H9 (cell line): ENCODE data around the gene FRMD4B. TPM values are rescaled to one million over a fixed set of nuclear protein-coding genes. Genes with fewer than 3 reads are reported as not detected.

ENCODE experiments used
- DNase-seq: peaks from one replicate; pipeline ENCODE4 v3.0.0-alpha.2; 2017
- H2AFZ ChIP-seq: one replicate; pipeline ENCODE4 v1.6.1; 2013; ENCODE audit warnings: mild to moderate bottlenecking, low read length, control low read depth, moderate library complexity
- H2AK5ac ChIP-seq: 2 replicates; pipeline ENCODE4 v1.6.1; 2013; ENCODE audit warnings: low read length, control low read depth, mixed read lengths; ENCODE audit not compliant: insufficient read length
- H2BK120ac ChIP-seq: one replicate; pipeline ENCODE4 v1.6.1; 2013; ENCODE audit warnings: low read depth, mild to moderate bottlenecking, low read length, control low read depth, inconsistent platforms; ENCODE audit not compliant: poor library complexity, severe bottlenecking
- H2BK12ac ChIP-seq: 2 replicates; pipeline ENCODE4 v1.6.1; 2013; ENCODE audit warnings: low read length, control low read depth, mixed read lengths, low read depth; ENCODE audit not compliant: insufficient read length
- H2BK15ac ChIP-seq: 2 replicates; pipeline ENCODE4 v1.6.1; 2013; ENCODE audit warnings: low read depth, low read length, control low read depth
- H2BK20ac ChIP-seq: one replicate; pipeline ENCODE4 v1.6.1; 2013; ENCODE audit warnings: low read depth, mild to moderate bottlenecking, low read length, control low read depth, inconsistent platforms; ENCODE audit not compliant: poor library complexity, severe bottlenecking
- H2BK5ac ChIP-seq: 2 replicates; pipeline ENCODE4 v1.6.1; 2013; ENCODE audit warnings: low read length, control low read depth, mixed read lengths; ENCODE audit not compliant: insufficient read length
- H3K14ac ChIP-seq: 2 replicates; pipeline ENCODE4 v1.6.1; 2013; ENCODE audit warnings: low read length, control low read depth; ENCODE audit not compliant: insufficient read depth
- H3K18ac ChIP-seq: 2 replicates; pipeline ENCODE4 v1.6.1; 2013; ENCODE audit warnings: low read depth, mild to moderate bottlenecking, mixed read lengths, low read length, control low read depth; ENCODE audit not compliant: insufficient read length
- H3K23ac ChIP-seq: 2 replicates; pipeline ENCODE4 v1.6.1; 2013; ENCODE audit warnings: low read length, control low read depth, mixed read lengths, low read depth; ENCODE audit not compliant: insufficient read length
- H3K23me2 ChIP-seq: 2 replicates; pipeline ENCODE4 v1.6.1; 2013; ENCODE audit warnings: low read depth, mild to moderate bottlenecking, mixed read lengths, low read length, control low read depth; ENCODE audit not compliant: insufficient read length, poor library complexity, severe bottlenecking
- H3K27ac ChIP-seq: 2 replicates; pipeline ENCODE4 v1.5.1; 2013; ENCODE audit warnings: low read length, control low read depth, mixed read lengths, low read depth; ENCODE audit not compliant: insufficient read length
- H3K27me3 ChIP-seq: 2 replicates; pipeline ENCODE4 v1.6.1; 2013; ENCODE audit warnings: low read length, control low read depth, inconsistent platforms; ENCODE audit not compliant: insufficient read depth
- H3K4ac ChIP-seq: 2 replicates; pipeline ENCODE4 v1.6.1; 2013; ENCODE audit warnings: low read depth, mild to moderate bottlenecking, control low read depth, inconsistent platforms, low read length, moderate library complexity
- H3K4me1 ChIP-seq: 2 replicates; pipeline ENCODE4 v1.6.1; 2013; ENCODE audit warnings: low read length, control low read depth, inconsistent platforms; ENCODE audit not compliant: insufficient read depth
- H3K4me2 ChIP-seq: 2 replicates; pipeline ENCODE4 v1.6.1; 2013; ENCODE audit warnings: low read length, control low read depth, mixed read lengths; ENCODE audit not compliant: insufficient read length, insufficient read depth
- H3K56ac ChIP-seq: 2 replicates; pipeline ENCODE4 v1.6.1; 2013; ENCODE audit warnings: low read depth, mild to moderate bottlenecking, mixed read lengths, low read length, control low read depth; ENCODE audit not compliant: insufficient read length
- H3K79me1 ChIP-seq: 2 replicates; pipeline ENCODE4 v1.6.1; 2013; ENCODE audit warnings: low read depth, mild to moderate bottlenecking, moderate library complexity, low read length, control low read depth, inconsistent platforms; ENCODE audit not compliant: insufficient read depth, poor library complexity, severe bottlenecking
- H3K79me2 ChIP-seq: 2 replicates; pipeline ENCODE4 v1.6.1; 2013; ENCODE audit warnings: low read length, control low read depth, inconsistent platforms; ENCODE audit not compliant: insufficient read depth
- H3K9ac ChIP-seq: 2 replicates; pipeline ENCODE4 v1.6.1; 2013; ENCODE audit warnings: low read length, control low read depth, mixed read lengths; ENCODE audit not compliant: insufficient read length; ENCODE audit errors: extremely low read depth
- H3K9me3 ChIP-seq: one replicate; pipeline ENCODE4 v1.6.1; 2013; ENCODE audit warnings: low read depth, low read length, inconsistent platforms; ENCODE audit not compliant: control insufficient read depth
- H3T11ph ChIP-seq: one replicate; pipeline ENCODE4 v1.6.1; 2013; ENCODE audit warnings: mild to moderate bottlenecking, low read length, control low read depth, inconsistent platforms
- H4K20me1 ChIP-seq: one replicate; pipeline ENCODE4 v1.6.1; 2013; ENCODE audit not compliant: control insufficient read depth, insufficient read length, insufficient read depth
- H4K5ac ChIP-seq: 2 replicates; pipeline ENCODE4 v1.6.1; 2013; ENCODE audit warnings: low read depth, mild to moderate bottlenecking, mixed read lengths, low read length, control low read depth; ENCODE audit not compliant: insufficient read length
- H4K8ac ChIP-seq: replicated peaks from 2 replicates; pipeline ENCODE4 v1.6.1; 2013; ENCODE audit warnings: low read length, control low read depth, mixed read lengths, low read depth; ENCODE audit not compliant: insufficient read length
- H4K91ac ChIP-seq: 2 replicates; pipeline ENCODE4 v1.6.1; 2013; ENCODE audit warnings: low read depth, mild to moderate bottlenecking, moderate library complexity, mixed read lengths, low read length, control low read depth; ENCODE audit not compliant: insufficient read length
- H3K27ac Mint-ChIP-seq, 3 experiments: 2 replicates in 2 of 3; 3 replicates in 1 of 3; pipeline ENCODE4 v1.8.0; 2020 to 2021; ENCODE audit warnings: mixed read lengths in 3 of 3, mild to moderate bottlenecking in 1 of 3, moderate library complexity in 1 of 3
- H3K27me3 Mint-ChIP-seq: 2 replicates; pipeline ENCODE4 v1.8.0; 2021; ENCODE audit warnings: low read depth, mild to moderate bottlenecking, moderate library complexity, mixed read lengths
- H3K36me3 Mint-ChIP-seq, 3 experiments: 2 replicates in 2 of 3; 3 replicates in 1 of 3; pipeline ENCODE4 v1.8.0; 2020 to 2021; ENCODE audit warnings: low read depth in 3 of 3, mixed read lengths in 3 of 3; ENCODE audit not compliant: insufficient read depth in 1 of 3
- H3K4me1 Mint-ChIP-seq, 2 experiments: 2 replicates each; pipeline ENCODE4 v1.8.0; 2020; ENCODE audit warnings: mixed read lengths in 2 of 2
- H3K4me3 Mint-ChIP-seq, 2 experiments: 2 replicates in 1 of 2; 3 replicates in 1 of 2; pipeline ENCODE4 v1.8.0; 2020 to 2021; ENCODE audit warnings: mild to moderate bottlenecking in 2 of 2, mixed read lengths in 2 of 2, moderate library complexity in 1 of 2
- H3K9me3 Mint-ChIP-seq, 2 experiments: 2 replicates in 1 of 2; 3 replicates in 1 of 2; pipeline ENCODE4 v1.8.0; 2020; ENCODE audit warnings: mild to moderate bottlenecking in 2 of 2, mixed read lengths in 2 of 2, moderate library complexity in 1 of 2
- CTCF ChIP-seq: fragments of 200-600 bp; sonication (generic); conservative IDR thresholded peaks from 3 replicates; pipeline ENCODE4 v1.8.0; 2021; ENCODE audit warnings: antibody characterized with exemption, mild to moderate bottlenecking
- total RNA-seq: library from RNA; stranded (reverse); gene quantifications from 2 replicates; pipeline ENCODE4 v1.2.1, GENCODE V29; 2021

FRMD4B gene
- total RNA-seq, 1 experiment from 2014 or later: 3.4 TPM

DNA sequence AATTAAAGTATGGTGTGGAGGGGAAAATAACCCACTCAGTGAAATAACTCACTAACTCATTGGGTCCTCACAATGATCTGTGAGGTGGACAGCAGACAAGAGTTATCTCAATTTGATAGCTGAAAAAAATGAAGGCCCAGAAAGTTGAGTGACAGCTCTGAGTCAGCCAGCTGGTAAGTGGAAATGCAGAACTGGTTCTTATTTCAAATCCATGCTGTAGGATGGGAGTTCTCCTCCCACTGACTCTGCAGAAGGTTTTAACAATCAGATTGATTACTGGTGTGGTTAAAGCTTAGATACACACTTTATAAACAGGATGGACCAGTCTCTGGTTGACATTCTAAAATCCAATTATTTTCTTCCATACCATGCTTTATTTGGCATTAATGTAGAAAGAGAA is 176.5 kb downstream of the FRMD4B start:
- no peak overlapping the region for H3T11ph ChIP-seq
- no peaks in the 10 kb centered on the region for H3K4me1 Mint-ChIP-seq
- no peak overlapping the region for H3K23ac ChIP-seq
- H3K23me2 ChIP-seq: no peaks in the 10 kb centered on the region
- H3K4me3 Mint-ChIP-seq: no peak overlapping the region
- H3K4me2 ChIP-seq: no peak overlapping the region
- H3K27ac ChIP-seq: no peak overlapping the region
- no peak overlapping the region for H2BK15ac ChIP-seq
- no peak overlapping the region for H3K9ac ChIP-seq
- H3K79me1 ChIP-seq: no peaks in the 10 kb centered on the region
- no peaks in the 10 kb centered on the region for H3K9me3 Mint-ChIP-seq
- H3K14ac ChIP-seq: no peak overlapping the region
- H2BK5ac ChIP-seq: no peak overlapping the region
- no peak overlapping the region for H4K8ac ChIP-seq
- no peak for TF ChIP-seq CTCF
- H4K20me1 ChIP-seq: no peaks in the 10 kb centered on the region
- no peak overlapping the region for H2AFZ ChIP-seq
- H2AK5ac ChIP-seq: no peak overlapping the region
- no peak overlapping the region for H2BK12ac ChIP-seq
- H3K9me3 ChIP-seq: no peaks in the 10 kb centered on the region
- H3K27ac Mint-ChIP-seq: no peak overlapping the region
- no peak for DNase-seq
- no peak overlapping the region for H2BK120ac ChIP-seq
- no peaks in the 10 kb centered on the region for H3K79me2 ChIP-seq
- no peak overlapping the region for H3K4ac ChIP-seq
- H3K18ac ChIP-seq: no peak overlapping the region
- peaks cover 0 to 1% (median 0%) of the 10 kb centered on the region in 3 experiments; a peak in 1 of 7 replicates for H3K36me3 Mint-ChIP-seq
- no peaks in the 10 kb centered on the region for H3K27me3 Mint-ChIP-seq
- H3K56ac ChIP-seq: no peak overlapping the region
- no peaks in the 10 kb centered on the region for H3K27me3 ChIP-seq
- H4K5ac ChIP-seq: no peak overlapping the region
- H3K4me1 ChIP-seq: no peaks in the 10 kb centered on the region
- H2BK20ac ChIP-seq: no peak overlapping the region
- H4K91ac ChIP-seq: no peak overlapping the region
